Neural progenitor cell (in vitro differentiated cells): Measurements from ENCODE around the gene RTL3. TPM values are rescaled to one million over a fixed set of nuclear protein-coding genes. Genes with fewer than 3 reads are reported as not detected.

Source experiments
- DNase-seq: peaks from one replicate; pipeline ENCODE4 v3.0.0-alpha.2; 2016; ENCODE audit warnings: low spot score
- H2AFZ ChIP-seq: fragments of 200-600 bp; sonication (generic); replicated peaks from 2 replicates; pipeline ENCODE4 v1.6.1; 2016; ENCODE audit warnings: antibody characterized with exemption
- H3F3A ChIP-seq: fragments of 200-600 bp; sonication (generic); 2 replicates; pipeline ENCODE4 v1.6.1; 2016; ENCODE audit warnings: antibody characterized with exemption, low read depth
- H3K27ac ChIP-seq: fragments of 200-600 bp; sonication (generic); 2 replicates; pipeline ENCODE4 v1.5.1; 2016; ENCODE audit warnings: mild to moderate bottlenecking
- H3K27me3 ChIP-seq: fragments of 200-600 bp; sonication (generic); 2 replicates; pipeline ENCODE4 v1.6.1; 2016; ENCODE audit warnings: mild to moderate bottlenecking, moderate library complexity
- H3K36me3 ChIP-seq: fragments of 200-600 bp; sonication (generic); 2 replicates; pipeline ENCODE4 v1.5.1; 2016
- H3K4me1 ChIP-seq: fragments of 200-600 bp; sonication (generic); 2 replicates; pipeline ENCODE4 v1.6.1; 2016; ENCODE audit warnings: mixed run types
- H3K4me2 ChIP-seq: fragments of 200-600 bp; sonication (generic); 2 replicates; pipeline ENCODE4 v1.6.1; 2016
- H3K4me3 ChIP-seq: fragments of 200-600 bp; sonication (generic); 2 replicates; pipeline ENCODE4 v1.5.1; 2016
- H3K79me2 ChIP-seq: fragments of 200-600 bp; sonication (generic); 2 replicates; pipeline ENCODE4 v1.6.1; 2016; ENCODE audit warnings: low read depth
- H3K9ac ChIP-seq: fragments of 200-600 bp; sonication (generic); 2 replicates; pipeline ENCODE4 v1.6.1; 2016
- H3K9me3 ChIP-seq: fragments of 200-600 bp; sonication (generic); 2 replicates; pipeline ENCODE4 v1.5.1; 2016; ENCODE audit warnings: low read depth
- H4K20me1 ChIP-seq: fragments of 200-600 bp; sonication (generic); 2 replicates; pipeline ENCODE4 v1.6.1; 2016; ENCODE audit warnings: low read depth
- H3K27ac Mint-ChIP-seq: 3 replicates; pipeline ENCODE4 v1.8.0; 2021; ENCODE audit warnings: mixed read lengths
- H3K27me3 Mint-ChIP-seq: 2 replicates; pipeline ENCODE4 v1.8.0; 2022; ENCODE audit warnings: low read depth, mild to moderate bottlenecking, inconsistent platforms, moderate library complexity, mixed read lengths; ENCODE audit not compliant: insufficient read depth
- H3K36me3 Mint-ChIP-seq: 3 replicates; pipeline ENCODE4 v1.8.0; 2021; ENCODE audit warnings: mixed read lengths
- H3K4me1 Mint-ChIP-seq: 3 replicates; pipeline ENCODE4 v1.8.0; 2021; ENCODE audit warnings: mixed read lengths
- H3K4me3 Mint-ChIP-seq: 3 replicates; pipeline ENCODE4 v1.8.0; 2021; ENCODE audit warnings: mild to moderate bottlenecking, moderate library complexity, mixed read lengths
- H3K9me3 Mint-ChIP-seq: 3 replicates; pipeline ENCODE4 v1.8.0; 2020; ENCODE audit warnings: mixed read lengths
- CTCF ChIP-seq: fragments of 200-600 bp; sonication (generic); IDR thresholded peaks from 2 replicates; pipeline ENCODE4 v1.5.1; 2017; ENCODE audit warnings: antibody characterized with exemption, mild to moderate bottlenecking
- EZH2 ChIP-seq: fragments of 200-600 bp; sonication (generic); IDR thresholded peaks from 2 replicates; pipeline ENCODE4 v1.6.1; 2017; ENCODE audit warnings: antibody characterized with exemption, mild to moderate bottlenecking, moderate library complexity
- EZH2phosphoT487 ChIP-seq: fragments of 200-600 bp; sonication (generic); IDR thresholded peaks from 2 replicates; pipeline ENCODE4 v1.6.1; 2017; ENCODE audit warnings: antibody characterized with exemption
- total RNA-seq: library from RNA; depleted of rRNA; stranded (reverse); fragments of >200 nt; gene quantifications from 2 replicates; pipeline ENCODE4 v1.2.3, GENCODE V29; 2015; ENCODE audit warnings: low replicate concordance

Gene RTL3
- total RNA-seq, 1 donor from 2014 or later: not detected

DNA sequence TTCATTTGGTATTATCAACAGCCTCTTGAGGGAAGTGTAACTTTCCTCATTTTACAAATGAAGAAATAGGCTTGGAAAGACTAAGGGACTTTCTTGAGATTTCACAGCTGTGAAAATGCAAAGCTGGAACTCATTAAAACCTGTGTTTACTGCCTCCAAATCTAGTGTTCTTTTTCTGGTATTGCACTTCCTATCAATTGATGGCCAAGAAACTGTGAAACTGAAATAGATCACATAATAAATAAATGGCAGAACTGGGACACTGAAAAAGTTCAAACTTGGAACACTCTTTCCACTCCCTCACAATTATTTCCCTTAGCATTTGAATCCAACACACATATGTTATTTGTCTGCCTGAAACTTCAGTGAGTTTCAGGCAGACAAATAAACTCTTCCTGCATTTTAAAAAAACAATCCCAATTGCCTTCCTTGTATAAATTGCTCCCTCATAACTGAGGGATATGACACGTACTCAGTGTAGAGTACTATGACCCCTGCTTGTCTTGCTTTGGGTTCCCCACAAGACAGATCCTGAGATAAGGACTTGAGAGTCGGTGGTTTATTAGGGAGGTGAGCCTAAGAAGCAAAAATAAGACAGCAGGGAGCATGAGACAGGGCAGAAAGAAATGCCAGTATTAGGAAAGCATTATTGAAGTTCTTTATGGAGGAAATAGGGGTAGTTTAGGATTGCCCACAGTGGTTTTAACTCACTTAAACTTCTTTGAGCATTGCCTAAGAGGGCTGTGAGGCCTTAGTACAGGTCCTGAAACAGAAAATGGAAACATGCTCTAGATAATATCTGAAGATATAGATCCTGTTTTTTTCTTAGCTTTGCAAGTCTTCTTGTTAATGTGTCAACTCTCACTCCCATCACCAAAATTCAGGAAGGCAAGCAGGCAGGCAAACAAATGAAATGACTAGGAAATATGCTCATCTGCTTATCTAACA is 33.9 kb downstream of the RTL3 start:
- Mint-ChIP-seq H3K27me3 (no peaks in the 10 kb centered on the region), H3K4me3 (no peak overlapping the region), H3K9me3 (peaks cover 3% of the 10 kb centered on the region), H3K36me3 (no peaks in the 10 kb centered on the region), H3K27ac (no peak overlapping the region), H3K4me1 (no peaks in the 10 kb centered on the region)
- Histone ChIP-seq H3K27ac (no peak overlapping the region), H2AFZ (no peak overlapping the region), H3K36me3 (no peaks in the 10 kb centered on the region), H3K79me2 (no peaks in the 10 kb centered on the region), H4K20me1 (no peaks in the 10 kb centered on the region), H3K4me3 (no peak overlapping the region), H3K9me3 (peaks cover 6% of the 10 kb centered on the region), H3K4me2 (no peak overlapping the region), H3K4me1 (no peaks in the 10 kb centered on the region), H3F3A (no peaks in the 10 kb centered on the region), H3K27me3 (no peaks in the 10 kb centered on the region), H3K9ac (no peak overlapping the region)
- no peak for TF ChIP-seq EZH2
- no peak for DNase-seq

DNA sequence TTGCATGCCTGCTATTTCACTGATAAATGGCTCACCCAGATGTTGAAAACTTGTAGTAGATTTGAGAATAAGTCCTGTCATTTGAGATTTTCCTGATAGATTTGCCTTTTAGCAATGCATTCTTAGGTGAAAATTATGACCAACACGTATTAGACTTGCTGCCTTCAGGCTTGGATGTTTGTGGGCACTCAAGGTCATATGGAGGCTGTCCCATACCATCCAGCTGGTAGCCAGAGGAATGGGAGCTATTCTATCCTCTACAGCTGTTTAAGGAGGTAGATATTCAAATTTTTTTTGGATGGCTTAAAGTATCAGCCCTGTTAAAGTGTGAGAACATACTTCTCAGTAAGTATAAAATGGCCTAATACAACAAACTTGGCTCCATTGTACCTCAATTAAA is 34.7 kb downstream of the RTL3 start:
- H3K79me2 ChIP-seq: no peaks in the 10 kb centered on the region
- no peak overlapping the region for H3K4me3 ChIP-seq
- Mint-ChIP-seq H3K27ac (no peak overlapping the region), H3K27me3 (no peaks in the 10 kb centered on the region), H3K36me3 (no peaks in the 10 kb centered on the region), H3K4me3 (no peak overlapping the region), H3K9me3 (peaks cover 3% of the 10 kb centered on the region), H3K4me1 (no peaks in the 10 kb centered on the region)
- H3K27me3 ChIP-seq: no peaks in the 10 kb centered on the region
- no peak overlapping the region for H3K27ac ChIP-seq
- no peaks in the 10 kb centered on the region for H4K20me1 ChIP-seq
- DNase-seq: no peak
- H3K9ac ChIP-seq: no peak overlapping the region
- H3K4me1 ChIP-seq: no peaks in the 10 kb centered on the region
- H3K36me3 ChIP-seq: no peaks in the 10 kb centered on the region
- H2AFZ ChIP-seq: no peak overlapping the region
- no peak overlapping the region for H3K4me2 ChIP-seq
- H3K9me3 ChIP-seq: peaks cover 6% of the 10 kb centered on the region
- no peaks in the 10 kb centered on the region for H3F3A ChIP-seq
- TF ChIP-seq EZH2phosphoT487: no peak
- TF ChIP-seq CTCF: no peak
- TF ChIP-seq EZH2: no peak

DNA sequence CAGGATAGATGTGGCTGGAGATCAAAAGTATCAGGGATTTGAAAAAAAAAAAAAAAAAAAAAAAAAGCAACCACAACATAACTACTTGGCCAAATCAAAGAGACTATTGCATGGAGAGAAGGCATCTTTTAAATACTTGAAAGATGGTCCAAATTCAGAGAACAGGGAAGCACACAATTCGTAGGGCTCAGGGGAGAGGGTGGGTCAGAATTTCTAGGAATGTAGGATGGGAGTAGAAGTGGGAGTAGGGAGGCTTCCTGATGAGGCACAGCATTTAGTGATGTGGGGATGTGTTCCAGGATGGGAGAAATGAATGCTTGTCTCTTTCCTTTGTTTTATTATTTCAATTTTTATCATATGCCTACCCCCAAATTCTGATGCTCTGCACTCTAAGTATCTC is 36.3 kb downstream of the RTL3 start:
- Mint-ChIP-seq H3K4me1 (no peaks in the 10 kb centered on the region), H3K9me3 (peaks cover 3% of the 10 kb centered on the region), H3K27ac (no peak overlapping the region), H3K36me3 (no peaks in the 10 kb centered on the region), H3K27me3 (no peaks in the 10 kb centered on the region), H3K4me3 (no peak overlapping the region)
- H3K4me3 ChIP-seq: no peak overlapping the region
- H3K9me3 ChIP-seq: peaks cover 6% of the 10 kb centered on the region
- no peak overlapping the region for H3K4me2 ChIP-seq
- H3K9ac ChIP-seq: no peak overlapping the region
- no peaks in the 10 kb centered on the region for H3F3A ChIP-seq
- no peaks in the 10 kb centered on the region for H4K20me1 ChIP-seq
- no peak overlapping the region for H3K27ac ChIP-seq
- no peak for DNase-seq
- no peaks in the 10 kb centered on the region for H3K27me3 ChIP-seq
- no peaks in the 10 kb centered on the region for H3K79me2 ChIP-seq
- TF ChIP-seq EZH2 (no peak), CTCF (no peak), EZH2phosphoT487 (no peak)
- H2AFZ ChIP-seq: no peak overlapping the region
- H3K36me3 ChIP-seq: no peaks in the 10 kb centered on the region
- H3K4me1 ChIP-seq: no peaks in the 10 kb centered on the region

GRCh38 chrX:78619834-78620233 is 39.3 kb downstream of the RTL3 start:
- no peaks in the 10 kb centered on the region for H3K79me2 ChIP-seq
- H3K4me1 ChIP-seq: no peaks in the 10 kb centered on the region
- no peak overlapping the region for H3K27ac ChIP-seq
- Mint-ChIP-seq H3K36me3 (no peaks in the 10 kb centered on the region), H3K27ac (no peak overlapping the region), H3K9me3 (peaks cover 2% of the 10 kb centered on the region), H3K4me1 (no peaks in the 10 kb centered on the region), H3K4me3 (no peak overlapping the region), H3K27me3 (no peaks in the 10 kb centered on the region)
- DNase-seq: no peak
- H3F3A ChIP-seq: no peaks in the 10 kb centered on the region
- no peak overlapping the region for H3K4me2 ChIP-seq
- peaks cover 10% of the 10 kb centered on the region for H3K9me3 ChIP-seq
- no peak for TF ChIP-seq EZH2
- no peak for TF ChIP-seq EZH2phosphoT487
- no peak for TF ChIP-seq CTCF
- H2AFZ ChIP-seq: no peak overlapping the region
- H3K36me3 ChIP-seq: no peaks in the 10 kb centered on the region
- H4K20me1 ChIP-seq: no peaks in the 10 kb centered on the region
- H3K4me3 ChIP-seq: no peak overlapping the region
- H3K9ac ChIP-seq: no peak overlapping the region
- H3K27me3 ChIP-seq: no peaks in the 10 kb centered on the region
